HepG2 (cell line): ENCODE data around the gene GTF2F1. TPM values are rescaled to one million over a fixed set of nuclear protein-coding genes. Genes with fewer than 3 reads are reported as not detected.

ENCODE experiments used
- CHD2 ChIP-seq: IDR thresholded peaks from 2 replicates; pipeline ENCODE4 v1.6.1; 2011; ENCODE audit warnings: low read depth, low read length, improper control_type of control experiment
- GATA4 ChIP-seq: sonication (generic); IDR thresholded peaks from 2 replicates; pipeline ENCODE4 v1.6.1; 2016; ENCODE audit warnings: antibody characterized with exemption, low read depth, borderline replicate concordance
- HDAC2 ChIP-seq: sonication (generic); formaldehyde crosslinking; IDR thresholded peaks from 2 replicates; pipeline ENCODE4 v1.4.0; 2020; ENCODE audit warnings: missing genetic modification reagents
- KLF13 ChIP-seq: sonication (generic); formaldehyde crosslinking; IDR thresholded peaks from 2 replicates; pipeline ENCODE4 v1.4.0; 2020; ENCODE audit warnings: mild to moderate bottlenecking, missing genetic modification reagents
- SAFB2 ChIP-seq: sonication (generic); formaldehyde crosslinking; IDR thresholded peaks from 2 replicates; pipeline ENCODE4 v1.5.1; 2020; ENCODE audit warnings: missing genetic modification reagents, low read depth, mild to moderate bottlenecking, borderline replicate concordance
- ZNF12 ChIP-seq: sonication (generic); formaldehyde crosslinking; IDR thresholded peaks from 2 replicates; pipeline ENCODE4 v1.5.0; 2020; ENCODE audit warnings: missing genetic modification reagents
- ZNF136 ChIP-seq: sonication (generic); formaldehyde crosslinking; IDR thresholded peaks from 2 replicates; pipeline ENCODE4 v1.8.1; 2022; ENCODE audit warnings: low read depth, mild to moderate bottlenecking, moderate library complexity, missing genetic modification reagents
- ZNF142 ChIP-seq: sonication (generic); formaldehyde crosslinking; IDR thresholded peaks from 2 replicates; pipeline ENCODE4 v1.4.0; 2020; ENCODE audit warnings: missing genetic modification reagents
- ZNF564 ChIP-seq: sonication (generic); formaldehyde crosslinking; IDR thresholded peaks from 2 replicates; pipeline ENCODE4 v1.8.1; 2023; ENCODE audit warnings: mild to moderate bottlenecking, missing genetic modification reagents
- ZNF605 ChIP-seq: sonication (generic); formaldehyde crosslinking; IDR thresholded peaks from 2 replicates; pipeline ENCODE4 v1.8.0; 2022; ENCODE audit warnings: mild to moderate bottlenecking, missing genetic modification reagents
- ZNF761 ChIP-seq: sonication (generic); formaldehyde crosslinking; conservative IDR thresholded peaks from 2 replicates; pipeline ENCODE4 v1.4.0; 2020; ENCODE audit warnings: mild to moderate bottlenecking, missing genetic modification reagents
- polyA plus RNA-seq, 8 experiments: library from polyadenylated mRNA; depleted of rRNA in 3 of 8; stranded (reverse) in 7 of 8; unstranded in 1 of 8; fragments of >200 nt; fragmentation: Illumina TruSeq in 4 of 8; extraction: Trizol in 4 of 8; gene quantifications; 2 replicates each; pipeline versions ENCODE4 v1.2.1 to v1.2.3, GENCODE V29; 2011 to 2016; ENCODE audit warnings: low read depth in 4 of 8, missing spikeins in 1 of 8, mixed read lengths in 1 of 8; ENCODE audit not compliant: insufficient read depth in 1 of 8
- total RNA-seq, 5 experiments: library from RNA; depleted of rRNA; stranded (reverse); fragments of >200 nt; fragmentation: Illumina TruSeq; extraction: Trizol; gene quantifications; 2 replicates each; pipeline ENCODE4 v1.2.3, GENCODE V29; 2016; ENCODE audit warnings: low read depth in 1 of 5
- TF ChIP-seq, protein P1 (sequence below): sonication (generic); formaldehyde crosslinking; IDR thresholded peaks from 2 replicates; pipeline ENCODE4 v1.4.0; 2020; ENCODE audit warnings: missing genetic modification reagents
- TF ChIP-seq, protein P2 (sequence below): sonication (generic); formaldehyde crosslinking; IDR thresholded peaks from 2 replicates; pipeline ENCODE4 v1.5.1; 2020; ENCODE audit warnings: mild to moderate bottlenecking, missing genetic modification reagents, moderate library complexity
- TF ChIP-seq, protein P3 (sequence below): sonication (generic); formaldehyde crosslinking; conservative IDR thresholded peaks from 2 replicates; pipeline ENCODE4 v1.8.1; 2023; ENCODE audit warnings: missing genetic modification reagents

The GTF2F1 gene
- total and polyA plus RNA-seq, 2 of the 13 experiments (the other 11 are each of a cell fraction or from before 2014, with no cell fraction given) = 27.8 to 34.1 TPM

DNA sequence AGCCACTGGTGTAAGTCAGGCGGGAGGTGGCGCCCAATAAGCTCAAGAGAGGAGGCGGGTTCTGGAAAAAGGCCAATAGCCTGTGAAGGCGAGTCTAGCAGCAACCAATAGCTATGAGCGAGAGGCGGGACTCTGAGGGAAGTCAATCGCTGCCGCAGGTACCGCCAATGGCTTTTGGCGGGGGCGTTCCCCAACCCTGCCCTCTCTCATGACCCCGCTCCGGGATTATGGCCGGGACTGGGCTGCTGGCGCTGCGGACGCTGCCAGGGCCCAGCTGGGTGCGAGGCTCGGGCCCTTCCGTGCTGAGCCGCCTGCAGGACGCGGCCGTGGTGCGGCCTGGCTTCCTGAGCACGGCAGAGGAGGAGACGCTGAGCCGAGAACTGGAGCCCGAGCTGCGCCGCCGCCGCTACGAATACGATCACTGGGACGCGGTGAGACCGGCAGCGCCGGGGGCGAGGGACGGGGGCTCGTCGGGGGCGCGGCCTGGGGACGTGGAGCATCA is 20.3 kb downstream of the GTF2F1 start, which contains the start of gene ALKBH7 (continued):
- TF ChIP-seq, protein P1, sequence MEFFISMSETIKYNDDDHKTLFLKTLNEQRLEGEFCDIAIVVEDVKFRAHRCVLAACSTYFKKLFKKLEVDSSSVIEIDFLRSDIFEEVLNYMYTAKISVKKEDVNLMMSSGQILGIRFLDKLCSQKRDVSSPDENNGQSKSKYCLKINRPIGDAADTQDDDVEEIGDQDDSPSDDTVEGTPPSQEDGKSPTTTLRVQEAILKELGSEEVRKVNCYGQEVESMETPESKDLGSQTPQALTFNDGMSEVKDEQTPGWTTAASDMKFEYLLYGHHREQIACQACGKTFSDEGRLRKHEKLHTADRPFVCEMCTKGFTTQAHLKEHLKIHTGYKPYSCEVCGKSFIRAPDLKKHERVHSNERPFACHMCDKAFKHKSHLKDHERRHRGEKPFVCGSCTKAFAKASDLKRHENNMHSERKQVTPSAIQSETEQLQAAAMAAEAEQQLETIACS (CRISPR knock-in tag) = 0 out of 2 replicates have a peak, but pooled peaks have one; percentile 10
- TF ChIP-seq ZNF142 (CRISPR knock-in tag) = no peak
- peak; percentile 51; the same call in 1 of the 2 replicates for TF ChIP-seq ZNF605 (CRISPR knock-in tag)
- TF ChIP-seq HDAC2 (CRISPR knock-in tag) = no peak
- 0 out of 2 replicates have a peak, but pooled peaks have one; percentile 61 for TF ChIP-seq KLF13 (CRISPR knock-in tag)
- TF ChIP-seq ZNF564 (CRISPR knock-in tag) = peak; percentile 38; the same call in 1 of the 2 replicates
- TF ChIP-seq SAFB2 (CRISPR knock-in tag) = peak; percentile 41; the same call in 1 of the 2 replicates
- TF ChIP-seq ZNF12 = no peak
- no peak for TF ChIP-seq GATA4
- TF ChIP-seq CHD2 = peak; percentile 72
- TF ChIP-seq ZNF136 (CRISPR knock-in tag) = no peak
- TF ChIP-seq ZNF761 (CRISPR knock-in tag) = peak; percentile 90
- TF ChIP-seq, protein P2, sequence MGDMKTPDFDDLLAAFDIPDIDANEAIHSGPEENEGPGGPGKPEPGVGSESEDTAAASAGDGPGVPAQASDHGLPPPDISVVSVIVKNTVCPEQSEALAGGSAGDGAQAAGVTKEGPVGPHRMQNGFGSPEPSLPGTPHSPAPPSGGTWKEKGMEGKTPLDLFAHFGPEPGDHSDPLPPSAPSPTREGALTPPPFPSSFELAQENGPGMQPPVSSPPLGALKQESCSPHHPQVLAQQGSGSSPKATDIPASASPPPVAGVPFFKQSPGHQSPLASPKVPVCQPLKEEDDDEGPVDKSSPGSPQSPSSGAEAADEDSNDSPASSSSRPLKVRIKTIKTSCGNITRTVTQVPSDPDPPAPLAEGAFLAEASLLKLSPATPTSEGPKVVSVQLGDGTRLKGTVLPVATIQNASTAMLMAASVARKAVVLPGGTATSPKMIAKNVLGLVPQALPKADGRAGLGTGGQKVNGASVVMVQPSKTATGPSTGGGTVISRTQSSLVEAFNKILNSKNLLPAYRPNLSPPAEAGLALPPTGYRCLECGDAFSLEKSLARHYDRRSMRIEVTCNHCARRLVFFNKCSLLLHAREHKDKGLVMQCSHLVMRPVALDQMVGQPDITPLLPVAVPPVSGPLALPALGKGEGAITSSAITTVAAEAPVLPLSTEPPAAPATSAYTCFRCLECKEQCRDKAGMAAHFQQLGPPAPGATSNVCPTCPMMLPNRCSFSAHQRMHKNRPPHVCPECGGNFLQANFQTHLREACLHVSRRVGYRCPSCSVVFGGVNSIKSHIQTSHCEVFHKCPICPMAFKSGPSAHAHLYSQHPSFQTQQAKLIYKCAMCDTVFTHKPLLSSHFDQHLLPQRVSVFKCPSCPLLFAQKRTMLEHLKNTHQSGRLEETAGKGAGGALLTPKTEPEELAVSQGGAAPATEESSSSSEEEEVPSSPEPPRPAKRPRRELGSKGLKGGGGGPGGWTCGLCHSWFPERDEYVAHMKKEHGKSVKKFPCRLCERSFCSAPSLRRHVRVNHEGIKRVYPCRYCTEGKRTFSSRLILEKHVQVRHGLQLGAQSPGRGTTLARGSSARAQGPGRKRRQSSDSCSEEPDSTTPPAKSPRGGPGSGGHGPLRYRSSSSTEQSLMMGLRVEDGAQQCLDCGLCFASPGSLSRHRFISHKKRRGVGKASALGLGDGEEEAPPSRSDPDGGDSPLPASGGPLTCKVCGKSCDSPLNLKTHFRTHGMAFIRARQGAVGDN (CRISPR knock-in tag) = peak; percentile 75
- TF ChIP-seq, protein P3, sequence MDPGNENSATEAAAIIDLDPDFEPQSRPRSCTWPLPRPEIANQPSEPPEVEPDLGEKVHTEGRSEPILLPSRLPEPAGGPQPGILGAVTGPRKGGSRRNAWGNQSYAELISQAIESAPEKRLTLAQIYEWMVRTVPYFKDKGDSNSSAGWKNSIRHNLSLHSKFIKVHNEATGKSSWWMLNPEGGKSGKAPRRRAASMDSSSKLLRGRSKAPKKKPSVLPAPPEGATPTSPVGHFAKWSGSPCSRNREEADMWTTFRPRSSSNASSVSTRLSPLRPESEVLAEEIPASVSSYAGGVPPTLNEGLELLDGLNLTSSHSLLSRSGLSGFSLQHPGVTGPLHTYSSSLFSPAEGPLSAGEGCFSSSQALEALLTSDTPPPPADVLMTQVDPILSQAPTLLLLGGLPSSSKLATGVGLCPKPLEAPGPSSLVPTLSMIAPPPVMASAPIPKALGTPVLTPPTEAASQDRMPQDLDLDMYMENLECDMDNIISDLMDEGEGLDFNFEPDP (CRISPR knock-in tag) = no peak
